Thyroid gland (tissue), 4 donors: ENCODE results near the gene L3MBTL4. TPM values are rescaled to one million over a fixed set of nuclear protein-coding genes. Genes with fewer than 3 reads are reported as not detected.

Experiments used
- DNase-seq, 2 donors: peaks; one replicate each; pipeline ENCODE4 v3.0.0-alpha.2; 2019
- H3K27ac ChIP-seq, 3 donors: fragments of 200-600 bp; sonication (generic); 1 replicate in 2 of 3; 2 replicates in 1 of 3; pipeline ENCODE4 v1.5.1; 2016 to 2019; ENCODE audit warnings: mild to moderate bottlenecking in 1 of 3, moderate library complexity in 1 of 3
- H3K27me3 ChIP-seq: fragments of 200-600 bp; sonication (generic); one replicate; pipeline ENCODE4 v1.5.1; 2019
- H3K36me3 ChIP-seq, 2 donors: fragments of 200-600 bp; sonication (generic); one replicate each; pipeline ENCODE4 v1.5.1; 2016 to 2019
- H3K4me1 ChIP-seq, 2 donors: fragments of 200-600 bp; sonication (generic); one replicate each; pipeline ENCODE4 v1.5.1; 2017 to 2019
- H3K4me3 ChIP-seq, 3 donors: fragments of 200-600 bp; sonication (generic); replicated peaks in 1 of 3; 1 replicate in 2 of 3; 2 replicates in 1 of 3; pipeline ENCODE4 v1.5.1; 2016; ENCODE audit warnings: mild to moderate bottlenecking in 1 of 3
- H3K9me3 ChIP-seq: fragments of 200-600 bp; sonication (generic); one replicate; pipeline ENCODE4 v1.5.1; 2017
- CTCF ChIP-seq, 6 experiments: fragments of 200-600 bp in 3 of 6; fragments of 450-650 bp in 3 of 6; sonication (generic) in 3 of 6; IDR thresholded peaks; one replicate each; pipeline ENCODE4 v1.5.1; 2016 to 2019; ENCODE audit warnings: antibody characterized with exemption in 6 of 6, mild to moderate bottlenecking in 2 of 6, inconsistent platforms in 1 of 6, moderate library complexity in 1 of 6
- POLR2A ChIP-seq, 2 donors: fragments of 450-650 bp; IDR thresholded peaks; one replicate each; pipeline ENCODE4 v1.6.1; 2017; ENCODE audit warnings: antibody characterized with exemption in 2 of 2, mild to moderate bottlenecking in 2 of 2, moderate library complexity in 1 of 2
- WGBS, 2 donors: methylation state at CpG; one replicate each; pipeline ENCODE4 v1.1.5; 2017; 5-methylcytosine and 5-hydroxymethylcytosine counted together
- intact Hi-C: fragments of 100-400 bp; cut with DNase I; formaldehyde crosslinking; loops from one replicate; pipeline ENCODE4 v1.15.1; 2023
- total RNA-seq, 4 donors: library from RNA; depleted of rRNA; stranded (reverse); fragments of >200 nt; gene quantifications; one replicate each; pipeline ENCODE4 v1.2.3, GENCODE V29; 2016

Gene L3MBTL4
- total RNA-seq, 4 donors from 2014 or later = 15.2 to 37.1 (median 24.3) TPM

- TF ChIP-seq POLR2A (IDR thresholded peaks at IDR 0.05) (no peak), CTCF (IDR thresholded peaks at IDR 0.05) (no peak)
- 87 to 92% methylated on average over 5 of the region's 5 CpGs for WGBS, 2 donors
- no peaks in the 10 kb centered on the region for H3K4me1 ChIP-seq
- no peaks in the 10 kb centered on the region for H3K27me3 ChIP-seq
- H3K27ac ChIP-seq = no peak overlapping the region
- H3K4me3 ChIP-seq = no peak overlapping the region
- DNase-seq = no peak
- no peaks in the 10 kb centered on the region for H3K36me3 ChIP-seq
- H3K9me3 ChIP-seq = no peaks in the 10 kb centered on the region
- intact Hi-C loops = no loop called here
Observed at GRCh38 chr18:5980721-5981120, 434.0 kb downstream of the L3MBTL4 start.

DNA sequence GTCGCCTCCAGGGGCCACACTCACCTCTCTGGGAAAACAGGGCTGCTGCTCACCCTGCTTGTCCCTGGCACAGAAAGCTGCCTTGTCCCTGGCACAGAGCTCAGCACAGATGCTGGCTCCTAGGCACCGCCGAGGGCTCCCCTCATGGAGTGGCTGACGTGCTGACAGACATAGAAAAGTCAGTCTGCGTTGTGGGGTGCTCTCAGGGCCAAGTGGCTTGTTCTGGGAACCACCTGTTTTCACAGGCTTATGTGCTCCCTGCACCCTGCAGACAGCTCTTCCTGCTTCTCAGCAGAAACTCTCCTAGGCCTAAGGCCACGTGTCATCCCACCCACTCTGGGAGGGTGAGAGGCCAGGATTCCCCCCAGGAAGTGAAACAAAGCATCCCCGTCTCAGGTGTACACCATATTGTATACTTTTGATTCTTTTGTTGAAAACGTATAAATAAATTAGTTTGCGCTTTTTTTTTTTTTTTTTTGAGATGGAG, 434.7 kb downstream of the L3MBTL4 start:
- 65 to 89% methylated on average over 8 to 9 of the region's 9 CpGs for WGBS, 2 donors
- TF ChIP-seq CTCF (IDR thresholded peaks at IDR 0.05) = no peak
- no peak for TF ChIP-seq POLR2A (IDR thresholded peaks at IDR 0.05)
- intact Hi-C loops = no loop called here
- no peak overlapping the region for H3K27ac ChIP-seq
- no peaks in the 10 kb centered on the region for H3K36me3 ChIP-seq
- DNase-seq = no peak
- H3K9me3 ChIP-seq = no peaks in the 10 kb centered on the region
- no peaks in the 10 kb centered on the region for H3K27me3 ChIP-seq
- H3K4me1 ChIP-seq = no peaks in the 10 kb centered on the region
- no peak overlapping the region for H3K4me3 ChIP-seq

DNA sequence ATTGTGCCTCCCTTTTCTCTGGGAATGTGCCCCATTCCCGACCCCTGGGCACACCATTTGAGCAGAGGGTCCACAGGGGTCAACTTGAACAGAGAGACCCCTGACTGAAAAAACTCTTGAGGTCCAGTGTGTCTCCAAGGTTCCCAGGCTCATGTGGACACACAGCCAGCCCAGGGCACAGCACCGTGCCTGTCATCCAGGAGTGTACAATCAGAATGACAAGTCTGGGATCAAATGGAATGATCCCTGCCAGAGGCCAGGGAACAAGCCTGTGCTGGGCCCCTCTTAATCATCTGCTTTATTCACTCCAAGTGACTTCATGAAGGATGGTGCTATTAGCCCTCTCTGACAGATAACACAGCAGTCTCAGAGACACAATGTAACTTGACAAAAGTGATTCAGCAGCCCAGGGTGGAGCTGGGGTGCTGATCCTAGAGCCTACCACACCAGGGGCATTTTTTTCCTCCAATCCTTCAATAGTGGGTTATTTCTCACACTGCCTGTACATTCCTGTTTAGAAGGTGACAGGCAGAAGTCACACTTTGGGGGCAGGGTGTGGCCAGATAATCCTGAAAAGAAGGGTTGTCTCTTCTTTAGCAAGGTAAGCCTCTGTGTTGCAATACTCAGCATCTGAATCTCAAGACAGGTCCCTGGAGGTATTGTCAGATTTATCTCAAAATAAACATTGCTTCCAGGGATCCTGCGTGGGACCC, 435.4 kb downstream of the L3MBTL4 start:
- Histone ChIP-seq H3K4me1 (no peaks in the 10 kb centered on the region), H3K9me3 (no peaks in the 10 kb centered on the region), H3K36me3 (no peaks in the 10 kb centered on the region), H3K27me3 (no peaks in the 10 kb centered on the region), H3K4me3 (no peak overlapping the region), H3K27ac (no peak overlapping the region)
- intact Hi-C loops = no loop called here
- no peak for TF ChIP-seq POLR2A (IDR thresholded peaks at IDR 0.05)
- no peak for TF ChIP-seq CTCF (IDR thresholded peaks at IDR 0.05)
- 59 to 73% methylated on average over 3 of the region's 3 CpGs for WGBS, 2 donors
- no peak for DNase-seq

- 94 to 97% methylated on average over 4 of the region's 4 CpGs for WGBS, 2 donors
- no peaks in the 10 kb centered on the region for H3K9me3 ChIP-seq
- no peak overlapping the region for H3K27ac ChIP-seq
- H3K4me3 ChIP-seq = no peak overlapping the region
- no peak for DNase-seq
- no peaks in the 10 kb centered on the region for H3K36me3 ChIP-seq
- intact Hi-C loops = no loop called here
- H3K4me1 ChIP-seq = no peaks in the 10 kb centered on the region
- TF ChIP-seq POLR2A (IDR thresholded peaks at IDR 0.05) = no peak
- no peak for TF ChIP-seq CTCF (IDR thresholded peaks at IDR 0.05)
- no peaks in the 10 kb centered on the region for H3K27me3 ChIP-seq
Observed at GRCh38 chr18:5977022-5977421, 437.7 kb downstream of the L3MBTL4 start.

DNA sequence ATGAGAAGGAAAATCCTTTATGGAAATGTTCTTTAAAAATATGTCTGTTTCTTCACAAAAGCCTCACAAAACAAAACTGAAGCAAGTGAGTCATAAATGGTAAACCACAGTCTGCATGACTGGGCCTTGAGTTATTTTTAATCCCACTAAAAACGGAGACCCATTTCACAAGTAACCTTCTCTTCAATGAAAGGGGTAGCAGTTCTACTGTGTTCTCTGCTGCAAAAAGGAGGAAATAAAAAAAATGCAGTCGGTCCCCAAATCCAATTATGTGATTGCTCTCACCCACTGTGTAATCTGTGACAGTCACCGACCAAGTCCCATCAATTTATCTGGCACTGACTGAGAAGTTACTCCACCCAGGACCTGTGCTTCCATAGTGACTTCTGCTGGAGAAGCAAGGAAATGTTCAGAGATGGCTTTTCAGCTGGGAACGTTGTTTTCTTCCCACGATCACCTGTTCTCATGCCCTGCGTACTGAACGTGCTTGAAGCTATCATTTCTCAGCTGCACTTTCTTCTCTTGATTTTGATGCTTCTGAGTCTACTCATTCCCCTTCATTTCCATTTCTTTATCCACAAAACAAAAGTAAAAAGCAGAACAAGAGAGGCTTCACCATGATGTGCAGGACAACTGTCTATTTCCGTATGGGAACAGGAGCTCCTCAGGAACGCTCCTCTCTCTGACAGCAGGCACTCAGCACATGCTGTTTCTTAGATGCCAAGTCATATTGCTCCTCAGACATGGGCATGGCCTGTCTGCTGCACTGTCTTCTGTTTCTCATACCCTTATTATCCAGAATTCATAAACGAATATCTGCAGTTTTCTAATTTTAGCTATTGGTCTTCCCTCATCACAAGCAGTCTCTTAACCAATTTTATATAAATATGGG, 439.4 kb downstream of the L3MBTL4 start:
- WGBS, 2 donors = 78 to 79% methylated on average over 10 of the region's 10 CpGs

More for the DNA sequence above, 439.4 kb downstream of the L3MBTL4 start:
- no peaks in the 10 kb centered on the region for H3K9me3 ChIP-seq
- no peaks in the 10 kb centered on the region for H3K27me3 ChIP-seq
- TF ChIP-seq POLR2A (IDR thresholded peaks at IDR 0.05) (no peak), CTCF (IDR thresholded peaks at IDR 0.05) (no peak)
- intact Hi-C loops = no loop called here
- no peaks in the 10 kb centered on the region for H3K36me3 ChIP-seq
- H3K4me3 ChIP-seq = no peak overlapping the region
- H3K4me1 ChIP-seq = no peaks in the 10 kb centered on the region
- no peak for DNase-seq
- no peak overlapping the region for H3K27ac ChIP-seq
